Measurements from ENCODE around the gene ZNF547.

DNA sequence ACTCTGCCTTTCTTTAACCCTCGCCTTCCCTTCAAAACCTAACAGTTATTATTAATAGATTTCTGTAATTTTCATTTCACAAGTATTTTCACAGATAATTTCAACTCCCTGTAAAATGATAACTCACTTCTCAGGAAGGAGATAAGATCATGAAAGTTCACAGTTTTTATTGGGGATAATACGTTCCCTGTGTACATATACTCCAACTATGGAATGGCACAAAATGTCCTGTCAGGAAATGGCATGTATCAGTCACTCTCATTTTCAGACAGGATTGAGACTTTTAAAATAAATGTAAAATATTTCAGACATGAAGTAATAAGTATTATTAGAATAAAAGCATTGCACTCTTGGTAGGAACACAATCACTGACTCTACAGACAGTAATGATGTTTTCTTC is 932 bp upstream of the ZNF547 start:
- TF ChIP-seq, protein P1, sequence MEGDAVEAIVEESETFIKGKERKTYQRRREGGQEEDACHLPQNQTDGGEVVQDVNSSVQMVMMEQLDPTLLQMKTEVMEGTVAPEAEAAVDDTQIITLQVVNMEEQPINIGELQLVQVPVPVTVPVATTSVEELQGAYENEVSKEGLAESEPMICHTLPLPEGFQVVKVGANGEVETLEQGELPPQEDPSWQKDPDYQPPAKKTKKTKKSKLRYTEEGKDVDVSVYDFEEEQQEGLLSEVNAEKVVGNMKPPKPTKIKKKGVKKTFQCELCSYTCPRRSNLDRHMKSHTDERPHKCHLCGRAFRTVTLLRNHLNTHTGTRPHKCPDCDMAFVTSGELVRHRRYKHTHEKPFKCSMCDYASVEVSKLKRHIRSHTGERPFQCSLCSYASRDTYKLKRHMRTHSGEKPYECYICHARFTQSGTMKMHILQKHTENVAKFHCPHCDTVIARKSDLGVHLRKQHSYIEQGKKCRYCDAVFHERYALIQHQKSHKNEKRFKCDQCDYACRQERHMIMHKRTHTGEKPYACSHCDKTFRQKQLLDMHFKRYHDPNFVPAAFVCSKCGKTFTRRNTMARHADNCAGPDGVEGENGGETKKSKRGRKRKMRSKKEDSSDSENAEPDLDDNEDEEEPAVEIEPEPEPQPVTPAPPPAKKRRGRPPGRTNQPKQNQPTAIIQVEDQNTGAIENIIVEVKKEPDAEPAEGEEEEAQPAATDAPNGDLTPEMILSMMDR (IDR thresholded peaks at IDR 0.05; ENCODE audit: low read depth, low read length, poor library complexity, severe bottlenecking), result no peak
- no peak for TF ChIP-seq EZH2phosphoT487 (IDR thresholded peaks at IDR 0.05; ENCODE audit: borderline replicate concordance, low read length)

All from DOHH2 (cell line).